GM12873 (cell line): ENCODE results near the gene BBS4.
"Not testable (repeated sequence)": the region's sequence is repeated elsewhere in the genome, so short reads cannot be mapped to it uniquely, and the experiment has no call there.

Experiments
- TF ChIP-seq, protein P1 (sequence below): IDR thresholded peaks from 2 replicates; pipeline ENCODE4 v1.5.1; 2012; ENCODE audit warnings: low read depth, mild to moderate bottlenecking, moderate library complexity, low read length, control low read depth; ENCODE audit not compliant: insufficient read depth; ENCODE audit errors: missing control alignments

Gene BBS4, protein sequence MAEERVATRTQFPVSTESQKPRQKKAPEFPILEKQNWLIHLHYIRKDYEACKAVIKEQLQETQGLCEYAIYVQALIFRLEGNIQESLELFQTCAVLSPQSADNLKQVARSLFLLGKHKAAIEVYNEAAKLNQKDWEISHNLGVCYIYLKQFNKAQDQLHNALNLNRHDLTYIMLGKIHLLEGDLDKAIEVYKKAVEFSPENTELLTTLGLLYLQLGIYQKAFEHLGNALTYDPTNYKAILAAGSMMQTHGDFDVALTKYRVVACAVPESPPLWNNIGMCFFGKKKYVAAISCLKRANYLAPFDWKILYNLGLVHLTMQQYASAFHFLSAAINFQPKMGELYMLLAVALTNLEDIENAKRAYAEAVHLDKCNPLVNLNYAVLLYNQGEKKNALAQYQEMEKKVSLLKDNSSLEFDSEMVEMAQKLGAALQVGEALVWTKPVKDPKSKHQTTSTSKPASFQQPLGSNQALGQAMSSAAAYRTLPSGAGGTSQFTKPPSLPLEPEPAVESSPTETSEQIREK

DNA sequence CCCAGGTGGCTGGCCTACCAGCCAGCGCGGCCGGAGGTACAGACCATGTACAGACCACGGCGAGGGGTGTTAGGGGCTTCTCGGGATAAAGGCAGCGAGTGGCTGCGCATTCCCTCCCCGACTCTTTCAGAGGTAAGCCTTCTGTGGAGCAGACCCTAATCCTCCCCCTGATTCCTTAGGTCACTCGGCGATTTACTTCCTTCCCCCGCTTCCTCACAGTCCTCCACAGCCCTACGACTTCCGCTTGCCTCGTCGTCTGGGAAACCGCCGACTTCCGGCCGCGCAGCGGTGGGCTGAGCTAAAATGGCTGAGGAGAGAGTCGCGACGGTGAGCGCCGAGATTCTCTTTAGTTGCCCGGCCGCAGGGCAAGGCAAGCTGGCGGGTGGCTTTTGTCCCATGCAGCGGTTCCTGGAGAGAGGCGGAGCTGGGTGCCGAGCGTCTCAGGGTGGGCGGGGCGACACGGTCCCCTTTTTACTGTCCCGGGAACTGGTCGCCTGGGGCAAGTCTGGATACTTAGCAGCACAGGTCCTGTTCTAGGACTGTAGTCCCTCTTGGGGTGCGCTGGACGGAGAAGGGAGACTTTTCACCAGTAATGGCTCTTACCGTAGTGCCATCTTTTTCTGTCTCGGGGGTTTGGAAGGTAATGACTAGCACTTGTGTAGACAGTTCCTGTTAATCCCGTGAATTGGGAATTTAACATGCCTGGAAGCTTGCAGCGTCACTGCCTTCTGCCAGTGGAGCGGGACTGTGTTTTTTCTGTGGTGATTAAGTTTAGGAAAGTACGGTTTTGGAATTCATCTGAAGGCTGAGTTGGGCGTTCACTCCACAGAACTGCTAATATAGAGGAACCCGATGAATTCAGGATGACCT is at the start of gene BBS4, which contains the start of gene HIGD2B:
TSS of gene BBS4 (plus strand) at position 283 of the 870 bp plus-strand sequence. CDS start at position 304, 21 bp downstream.
TSS of gene HIGD2B (minus strand) at position 258 of the 870 bp plus-strand sequence. CDS start 9,808 bp downstream, outside the sequence.
- TF ChIP-seq, protein P1, sequence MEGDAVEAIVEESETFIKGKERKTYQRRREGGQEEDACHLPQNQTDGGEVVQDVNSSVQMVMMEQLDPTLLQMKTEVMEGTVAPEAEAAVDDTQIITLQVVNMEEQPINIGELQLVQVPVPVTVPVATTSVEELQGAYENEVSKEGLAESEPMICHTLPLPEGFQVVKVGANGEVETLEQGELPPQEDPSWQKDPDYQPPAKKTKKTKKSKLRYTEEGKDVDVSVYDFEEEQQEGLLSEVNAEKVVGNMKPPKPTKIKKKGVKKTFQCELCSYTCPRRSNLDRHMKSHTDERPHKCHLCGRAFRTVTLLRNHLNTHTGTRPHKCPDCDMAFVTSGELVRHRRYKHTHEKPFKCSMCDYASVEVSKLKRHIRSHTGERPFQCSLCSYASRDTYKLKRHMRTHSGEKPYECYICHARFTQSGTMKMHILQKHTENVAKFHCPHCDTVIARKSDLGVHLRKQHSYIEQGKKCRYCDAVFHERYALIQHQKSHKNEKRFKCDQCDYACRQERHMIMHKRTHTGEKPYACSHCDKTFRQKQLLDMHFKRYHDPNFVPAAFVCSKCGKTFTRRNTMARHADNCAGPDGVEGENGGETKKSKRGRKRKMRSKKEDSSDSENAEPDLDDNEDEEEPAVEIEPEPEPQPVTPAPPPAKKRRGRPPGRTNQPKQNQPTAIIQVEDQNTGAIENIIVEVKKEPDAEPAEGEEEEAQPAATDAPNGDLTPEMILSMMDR: no peak

DNA sequence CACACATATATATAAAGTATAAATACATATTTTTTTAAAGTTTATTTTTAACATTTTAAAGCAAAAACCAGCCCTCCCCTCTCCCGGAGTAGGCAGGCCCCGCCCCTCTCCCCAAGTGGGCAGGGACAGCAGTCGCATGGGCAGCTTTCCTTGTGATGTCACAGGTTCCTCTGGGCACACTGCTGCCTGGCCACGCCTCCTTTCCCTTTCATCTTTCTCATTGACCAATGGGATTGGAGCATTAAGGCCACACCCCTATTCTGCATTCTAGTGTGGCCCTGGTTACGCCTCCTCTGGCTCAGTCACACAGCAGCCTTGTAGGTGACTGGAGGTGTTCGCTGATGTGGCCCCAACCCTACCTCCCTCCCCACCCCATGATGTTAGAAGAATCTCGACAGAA is 31.6 kb upstream of the BBS4 start, which contains the start of gene GOLGA6B:
TSS of gene GOLGA6B (plus strand) at position 301 of the 400 bp plus-strand sequence. CDS start at position 342, 41 bp downstream.
- TF ChIP-seq, protein P1: not testable (repeated sequence)

DNA sequence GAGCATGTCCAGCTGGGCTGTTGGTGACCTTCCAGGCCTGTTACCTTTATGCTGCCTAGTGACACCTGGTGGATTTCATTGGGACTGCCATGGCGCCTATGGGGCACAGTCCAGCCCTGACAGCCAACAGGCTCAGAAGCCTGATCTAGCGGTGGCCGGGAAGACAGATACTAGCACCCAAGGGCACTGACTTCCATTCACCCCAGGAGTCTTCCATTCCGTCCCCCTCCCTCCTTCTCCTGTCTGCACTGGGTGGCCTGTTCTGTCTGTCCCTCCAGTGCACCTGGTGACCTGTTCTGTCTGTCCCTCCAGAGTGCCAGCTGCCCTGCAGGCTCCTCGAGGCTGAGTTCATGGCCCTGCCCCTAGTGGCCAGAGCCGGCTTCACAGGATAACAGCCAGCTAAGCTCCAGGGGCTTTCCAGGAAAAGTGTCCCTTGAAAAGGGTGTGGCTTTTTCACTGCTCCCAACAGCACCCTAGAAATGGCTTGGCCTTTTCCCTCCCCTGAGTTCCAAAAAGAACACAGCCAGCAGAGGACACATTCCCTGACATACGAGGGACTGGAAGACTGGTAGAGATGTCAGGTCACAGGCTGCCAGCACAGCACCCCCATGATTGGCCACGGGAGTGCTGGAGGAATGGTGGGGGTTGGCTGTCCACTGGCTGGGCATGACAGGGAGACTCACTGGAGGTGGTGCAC is 15.2 kb upstream of the BBS4 start:
- TF ChIP-seq, protein P1: peak; percentile 78

DNA sequence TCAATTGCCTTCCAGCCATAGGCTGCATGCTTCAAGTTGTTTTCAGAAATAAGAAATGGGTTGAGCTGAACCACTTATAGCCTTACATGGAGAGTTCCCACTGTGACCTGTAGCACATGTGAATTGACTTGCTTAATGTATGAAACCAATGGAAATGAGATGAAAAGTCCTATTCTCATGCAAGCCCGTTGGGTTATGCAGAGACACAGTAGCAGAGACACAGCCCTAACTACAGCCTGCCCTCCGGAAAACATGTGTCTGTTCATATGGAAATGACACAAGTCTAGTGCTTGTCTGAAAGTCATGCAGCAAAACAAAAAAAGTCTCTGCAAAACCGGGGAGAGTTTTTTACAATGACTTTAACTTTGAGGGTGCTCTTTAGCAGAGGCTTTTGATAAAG is 14.5 kb upstream of the BBS4 start:
- TF ChIP-seq, protein P1: no peak

DNA sequence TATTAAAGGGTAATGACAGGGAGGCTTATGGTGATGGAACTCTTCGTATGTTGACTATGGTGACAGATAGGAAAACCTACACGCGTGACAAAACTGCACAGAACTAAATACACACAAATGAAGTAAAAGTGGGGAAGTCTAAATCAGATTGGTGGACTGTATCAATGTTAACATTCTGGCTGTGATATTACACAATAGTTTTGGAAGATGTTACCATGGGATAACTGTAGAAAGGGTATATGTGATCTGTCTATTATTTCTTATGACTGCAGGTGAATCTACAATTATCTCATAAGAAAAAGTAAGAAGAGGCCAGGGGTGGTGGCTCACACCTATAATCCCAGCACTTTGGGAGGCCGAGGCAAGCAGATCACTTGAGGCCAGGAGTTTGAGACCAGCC is 9.2 kb upstream of the BBS4 start:
- TF ChIP-seq, protein P1: no peak

DNA sequence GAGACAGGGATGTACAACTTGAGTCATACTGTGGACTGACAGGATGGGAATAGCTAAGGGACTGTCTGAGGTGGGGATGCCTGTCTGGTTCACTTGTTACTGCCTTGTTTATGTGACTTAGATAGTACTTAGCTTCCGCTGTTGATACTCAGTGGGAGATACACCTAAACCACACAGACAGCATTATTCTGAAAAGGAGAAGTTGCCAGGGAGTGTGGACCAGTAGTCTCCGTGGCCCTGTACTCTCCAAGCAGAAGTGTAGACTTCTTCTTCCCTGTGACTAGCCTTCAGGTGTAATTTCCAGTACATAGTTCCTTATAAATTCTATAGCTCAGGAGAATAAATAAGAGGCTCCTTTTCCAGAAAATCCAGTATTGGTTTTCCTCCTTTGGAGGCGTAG is 5.1 kb upstream of the BBS4 start:
- TF ChIP-seq, protein P1: no peak
